Measurements from ENCODE around the gene ARID2. TPM values are rescaled to one million over a fixed set of nuclear protein-coding genes. Genes with fewer than 3 reads are reported as not detected.

ARID2 gene
- total RNA-seq, 2 donors from 2014 or later, result 26.8 to 29.1 TPM

GRCh38 chr12:45703942-45704341, 25.6 kb upstream of the ARID2 start:
- intact Hi-C loops (cut with DNase I), result no loop called here
- no peaks in the 10 kb centered on the region for H3K4me1 ChIP-seq

GRCh38 chr12:45704968-45705367, 24.5 kb upstream of the ARID2 start:
- intact Hi-C loops (cut with DNase I), result no loop called here
- H3K36me3 ChIP-seq, result no peaks in the 10 kb centered on the region
- TF ChIP-seq CTCF (IDR thresholded peaks at IDR 0.05), result no peak
- no peaks in the 10 kb centered on the region for H3K4me1 ChIP-seq
- no peaks in the 10 kb centered on the region for H3K27me3 ChIP-seq
- H3K4me3 ChIP-seq, result no peak overlapping the region
- H3K9ac ChIP-seq (ENCODE audit: low read depth in 2 of 2, low read length in 2 of 2), result no peak overlapping the region
- H3K27ac ChIP-seq, result no peak overlapping the region
- no peak for DNase-seq
- no peaks in the 10 kb centered on the region for H3K9me3 ChIP-seq

More at GRCh38 chr12:45703942-45704341, 25.6 kb upstream of the ARID2 start:
- H3K4me3 ChIP-seq, result no peak overlapping the region
- no peak for TF ChIP-seq CTCF (IDR thresholded peaks at IDR 0.05)
- H3K36me3 ChIP-seq, result no peaks in the 10 kb centered on the region
- no peak overlapping the region for H3K27ac ChIP-seq
- H3K27me3 ChIP-seq, result no peaks in the 10 kb centered on the region
- H3K9me3 ChIP-seq, result no peaks in the 10 kb centered on the region
- no peak overlapping the region for H3K9ac ChIP-seq (ENCODE audit: low read depth in 2 of 2, low read length in 2 of 2)
- DNase-seq, result no peak

GRCh38 chr12:45705404-45705803, 24.1 kb upstream of the ARID2 start:
- H3K9ac ChIP-seq (ENCODE audit: low read depth in 2 of 2, low read length in 2 of 2), result no peak overlapping the region

GRCh38 chr12:45707241-45707857, 22.2 kb upstream of the ARID2 start:
- Histone ChIP-seq H3K9ac (ENCODE audit: low read depth in 2 of 2, low read length in 2 of 2) (no peak overlapping the region), H3K27me3 (no peaks in the 10 kb centered on the region), H3K4me3 (no peak overlapping the region), H3K27ac (no peak overlapping the region), H3K9me3 (no peaks in the 10 kb centered on the region), H3K4me1 (no peaks in the 10 kb centered on the region), H3K36me3 (no peaks in the 10 kb centered on the region)
- no peak for TF ChIP-seq CTCF (IDR thresholded peaks at IDR 0.05)
- intact Hi-C loops (cut with DNase I), result no loop called here
- no peak for DNase-seq

More at GRCh38 chr12:45705404-45705803, 24.1 kb upstream of the ARID2 start:
- intact Hi-C loops (cut with DNase I), result no loop called here
- Histone ChIP-seq H3K36me3 (no peaks in the 10 kb centered on the region), H3K27me3 (no peaks in the 10 kb centered on the region), H3K4me3 (no peak overlapping the region), H3K9me3 (no peaks in the 10 kb centered on the region), H3K4me1 (no peaks in the 10 kb centered on the region), H3K27ac (no peak overlapping the region)
- no peak for TF ChIP-seq CTCF (IDR thresholded peaks at IDR 0.05)
- DNase-seq, result no peak

GRCh38 chr12:45708363-45708762, 21.1 kb upstream of the ARID2 start:
- H3K9me3 ChIP-seq, result no peaks in the 10 kb centered on the region
- H3K36me3 ChIP-seq, result no peaks in the 10 kb centered on the region
- no peaks in the 10 kb centered on the region for H3K27me3 ChIP-seq
- intact Hi-C loops (cut with DNase I), result no loop called here
- H3K27ac ChIP-seq, result no peak overlapping the region
- no peak for DNase-seq
- no peak for TF ChIP-seq CTCF (IDR thresholded peaks at IDR 0.05)
- no peak overlapping the region for H3K9ac ChIP-seq (ENCODE audit: low read depth in 2 of 2, low read length in 2 of 2)
- H3K4me3 ChIP-seq, result no peak overlapping the region
- H3K4me1 ChIP-seq, result no peaks in the 10 kb centered on the region

Data from colonic mucosa (tissue), 4 donors.